Suprapubic skin (tissue), 3 donors: ENCODE results near the gene RAET1E.
"Not testable (repeated sequence)": the region's sequence is repeated elsewhere in the genome, so short reads cannot be mapped to it uniquely, and the experiment has no call there.

Experiments used
- CTCF ChIP-seq, 2 donors: fragments of 200-600 bp in 1 of 2; fragments of 450-650 bp in 1 of 2; sonication (generic) in 1 of 2; IDR thresholded peaks; one replicate each; pipeline ENCODE4 v1.5.1; 2016 to 2019; ENCODE audit warnings: antibody characterized with exemption in 2 of 2, mild to moderate bottlenecking in 1 of 2, moderate library complexity in 1 of 2
- POLR2A ChIP-seq, 2 donors: fragments of 450-650 bp; IDR thresholded peaks; one replicate each; pipeline ENCODE4 v1.6.1; 2017; ENCODE audit warnings: antibody characterized with exemption in 2 of 2, mild to moderate bottlenecking in 2 of 2, moderate library complexity in 2 of 2

GRCh38 chr6:149943321-149943720 lies 45.4 kb upstream of the RAET1E start:
- not testable (repeated sequence) for TF ChIP-seq CTCF, POLR2A (IDR thresholded peaks at IDR 0.05)
